GM18870 (cell line): Measurements from ENCODE around the gene CRADD.
"Not testable (repeated sequence)": the region's sequence is repeated elsewhere in the genome, so short reads cannot be mapped to it uniquely, and the experiment has no call there.

Source experiments
- ATAC-seq: cut with Tn5 transposase; IDR thresholded peaks from one replicate; pipeline ENCODE4 v1.9.1; 2021; ENCODE audit warnings: moderate library complexity; ENCODE audit not compliant: unreplicated experiment

The CRADD gene

GRCh38 chr12:93754859-93755258, 77.7 kb downstream of the CRADD start:
- ATAC-seq: not testable (repeated sequence)

GRCh38 chr12:93756288-93756687, 79.1 kb downstream of the CRADD start:
- ATAC-seq: no peak

GRCh38 chr12:93757792-93758694, 80.9 kb downstream of the CRADD start:
- no peak for ATAC-seq

- no peak for ATAC-seq
Measured at GRCh38 chr12:93758801-93759373, 81.7 kb downstream of the CRADD start.

GRCh38 chr12:93759512-93760081, 82.4 kb downstream of the CRADD start:
- no peak for ATAC-seq

GRCh38 chr12:93760275-93760875, 83.2 kb downstream of the CRADD start:
- no peak for ATAC-seq

GRCh38 chr12:93762059-93762719, 85.0 kb downstream of the CRADD start:
- ATAC-seq: no peak

GRCh38 chr12:93762912-93763553, 85.9 kb downstream of the CRADD start:
- no peak for ATAC-seq

GRCh38 chr12:93763746-93764147, 86.6 kb downstream of the CRADD start:
- no peak for ATAC-seq

- no peak for ATAC-seq
Measured at GRCh38 chr12:93766371-93766770, 89.2 kb downstream of the CRADD start.

- no peak for ATAC-seq
Measured at GRCh38 chr12:93766796-93767523, 89.8 kb downstream of the CRADD start.

GRCh38 chr12:93767524-93767863, 90.3 kb downstream of the CRADD start:
- no peak for ATAC-seq

- ATAC-seq: no peak
Measured at GRCh38 chr12:93772003-93772700, 95.0 kb downstream of the CRADD start.

- ATAC-seq: no peak
Measured at GRCh38 chr12:93773122-93773871, 96.1 kb downstream of the CRADD start.

GRCh38 chr12:93776581-93777018, 99.4 kb downstream of the CRADD start:
- no peak for ATAC-seq

- ATAC-seq: no peak
Measured at GRCh38 chr12:93777254-93777653, 100.1 kb downstream of the CRADD start.

GRCh38 chr12:93778306-93778705, 101.1 kb downstream of the CRADD start:
- no peak for ATAC-seq

GRCh38 chr12:93778766-93779165, 101.6 kb downstream of the CRADD start:
- ATAC-seq: no peak
